ENCODE measurements around the gene STK32A.
"Not testable (repeated sequence)": the region's sequence is repeated elsewhere in the genome, so short reads cannot be mapped to it uniquely, and the experiment has no call there.

STK32A gene
- 0 reads per million in 2 experiments for total RNA-seq

DNA sequence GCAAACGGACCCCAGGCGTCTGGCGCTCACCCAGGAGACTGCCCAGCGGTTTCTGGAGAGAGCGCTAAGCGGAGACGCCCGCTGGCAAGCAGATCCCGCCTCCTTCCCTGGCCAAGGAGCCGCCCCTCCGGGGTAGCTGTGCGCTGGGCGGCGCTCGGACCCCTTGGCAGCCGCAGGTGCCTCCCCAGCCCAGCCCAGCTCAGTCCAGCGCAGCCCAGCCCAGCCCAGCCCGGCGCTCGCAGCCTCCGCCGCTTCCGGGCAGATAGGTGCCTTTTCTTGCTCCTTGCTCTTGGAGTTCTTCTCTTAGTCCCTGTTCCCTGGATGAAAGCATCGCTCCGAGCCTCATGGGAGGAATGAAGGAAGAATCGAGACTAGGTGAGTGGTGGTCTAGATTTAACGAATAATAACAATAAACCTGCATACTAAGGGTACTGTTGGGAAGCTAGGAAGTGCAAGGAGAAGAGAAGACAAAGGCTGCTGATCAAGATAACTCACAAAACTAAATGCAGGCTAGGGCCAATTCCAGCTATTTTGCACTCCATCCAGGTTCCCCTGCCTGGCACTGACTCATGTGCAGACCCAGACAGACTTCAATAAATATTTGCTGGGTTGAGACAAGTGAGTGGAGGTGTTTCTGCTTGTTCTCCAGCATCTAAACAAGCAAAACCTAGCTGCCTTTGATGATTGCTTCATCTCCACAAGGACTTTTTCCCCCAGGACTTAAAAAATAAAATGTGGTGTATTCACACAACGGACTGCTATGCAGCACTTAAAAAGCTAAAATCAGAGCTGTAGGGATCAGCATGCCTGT lies at the start of gene STK32A:
TSS of gene STK32A (plus strand) at position 202 of the 811 bp plus-strand sequence. CDS start 4,609 bp downstream, outside the sequence.
- no peak for DNase-seq (ENCODE audit: low read depth)

DNA sequence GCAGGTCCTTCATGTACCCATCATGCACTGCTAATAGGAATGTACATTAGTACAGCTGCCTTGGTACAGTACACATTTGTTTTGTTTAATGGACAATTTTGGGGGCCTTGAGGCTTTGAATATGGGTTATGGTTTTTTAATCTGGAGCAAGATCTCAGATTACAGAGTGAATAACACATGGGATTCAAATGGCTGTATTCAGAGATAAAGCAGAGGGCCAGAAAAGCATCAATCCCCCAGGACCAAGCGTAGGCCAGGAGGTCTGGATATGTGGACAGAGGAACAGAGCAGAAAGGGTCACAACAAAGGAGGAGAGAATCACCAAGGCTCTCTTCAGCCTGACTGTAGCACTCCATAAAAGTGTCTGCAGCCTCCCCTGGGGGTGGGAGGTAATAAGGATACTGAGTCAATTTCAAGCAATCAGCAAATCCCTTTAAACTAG lies 47.7 kb upstream of the STK32A start:
- no peak for DNase-seq (ENCODE audit: low read depth)

DNA sequence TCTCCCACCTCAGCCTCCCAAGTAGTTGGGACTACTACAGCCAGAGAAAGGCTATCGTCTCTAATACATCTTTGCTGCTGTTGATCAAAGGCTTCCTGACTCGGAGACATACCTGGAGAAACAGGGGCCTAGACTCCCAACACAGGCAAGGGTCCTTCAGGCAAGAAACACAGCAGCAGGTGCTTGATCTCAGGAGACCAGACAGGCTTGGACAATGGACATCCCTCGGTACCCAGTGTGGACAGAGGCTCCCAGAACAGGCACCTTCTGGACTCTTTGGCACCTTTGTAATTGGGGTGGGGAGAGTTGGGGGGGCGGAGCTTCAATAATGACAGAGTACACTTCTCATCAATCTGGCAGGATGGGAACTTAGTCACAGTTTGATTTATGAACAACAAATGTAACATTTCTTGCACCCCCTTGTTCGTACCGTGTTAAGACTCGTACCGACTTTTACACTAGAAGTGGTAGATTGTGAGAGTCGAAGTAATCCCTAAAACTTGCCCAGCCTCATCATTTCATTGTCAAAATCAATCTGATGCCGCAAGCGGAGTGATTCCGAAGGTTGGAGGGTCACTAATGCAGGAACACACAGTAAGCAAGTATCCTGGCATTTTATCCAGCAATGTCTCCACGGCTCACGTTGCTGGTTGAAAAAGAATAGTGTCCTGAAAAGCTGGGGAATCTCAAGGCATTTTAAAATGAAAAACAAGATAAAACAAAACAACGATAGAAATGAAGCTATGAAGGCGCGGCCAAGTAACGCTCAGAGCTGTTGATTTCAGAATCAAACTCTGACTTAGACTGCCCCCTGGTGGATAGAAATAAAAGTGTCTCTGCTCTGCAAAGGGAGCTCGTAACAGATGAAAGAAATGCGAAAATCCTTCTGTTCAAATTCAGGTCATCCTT lies 46.4 kb upstream of the STK32A start:
- peak; percentile 9 for DNase-seq (ENCODE audit: low read depth)

DNA sequence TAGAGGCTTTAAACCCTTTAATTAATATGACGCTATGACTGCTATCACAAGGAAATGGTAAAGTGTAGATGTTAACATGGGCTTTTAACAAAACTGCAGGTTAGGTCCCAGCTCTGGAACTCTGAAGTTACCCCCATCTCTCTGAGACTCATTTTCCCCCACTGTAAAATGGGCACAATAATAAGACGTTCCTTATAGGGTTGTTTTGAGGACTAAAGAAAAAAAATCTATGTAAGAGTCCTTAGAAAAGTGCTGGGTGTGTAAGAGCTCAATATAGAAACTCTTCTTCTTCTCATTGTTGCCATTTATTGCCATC lies 45.8 kb upstream of the STK32A start:
- DNase-seq (ENCODE audit: low read depth): no peak

DNA sequence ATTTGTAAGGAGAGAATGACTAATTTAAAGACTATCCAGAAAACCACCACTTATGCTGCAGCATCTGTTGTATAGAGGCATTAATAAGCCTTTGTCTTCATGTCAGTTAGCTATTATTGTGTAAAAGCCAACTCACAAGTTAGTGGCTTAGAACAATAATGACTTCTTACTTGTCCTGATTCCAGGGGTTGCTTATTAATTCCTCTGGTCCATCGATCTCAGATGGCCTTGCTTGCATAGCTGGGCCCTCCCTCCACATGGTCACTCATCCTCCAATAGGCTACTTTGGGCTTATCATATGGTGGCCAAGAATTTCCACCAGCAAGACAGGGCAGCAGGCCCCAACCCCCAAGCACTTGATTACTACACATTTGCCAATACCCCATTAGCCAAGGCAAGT lies 44.5 kb upstream of the STK32A start:
- DNase-seq (ENCODE audit: low read depth): no peak

DNA sequence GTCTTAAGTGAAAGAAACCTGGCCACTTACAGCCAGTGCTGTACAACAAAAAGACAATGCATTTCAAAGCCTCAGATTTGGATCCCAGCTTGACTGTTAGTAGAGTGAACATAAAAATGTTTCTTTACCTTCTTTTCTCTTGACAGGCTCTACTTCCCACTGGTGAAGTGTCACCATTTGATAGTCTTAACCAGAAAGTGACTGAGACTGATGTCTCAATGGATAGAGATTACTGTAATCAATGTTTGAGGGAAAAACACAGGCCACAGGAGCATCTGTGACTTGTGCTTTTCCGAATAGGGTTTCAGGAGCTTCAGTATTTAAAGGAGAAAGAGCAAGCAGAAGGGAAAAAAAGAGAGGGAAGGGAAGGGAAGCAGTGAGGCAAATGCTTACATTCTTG lies 41.7 kb upstream of the STK32A start:
- DNase-seq (ENCODE audit: low read depth): no peak

DNA sequence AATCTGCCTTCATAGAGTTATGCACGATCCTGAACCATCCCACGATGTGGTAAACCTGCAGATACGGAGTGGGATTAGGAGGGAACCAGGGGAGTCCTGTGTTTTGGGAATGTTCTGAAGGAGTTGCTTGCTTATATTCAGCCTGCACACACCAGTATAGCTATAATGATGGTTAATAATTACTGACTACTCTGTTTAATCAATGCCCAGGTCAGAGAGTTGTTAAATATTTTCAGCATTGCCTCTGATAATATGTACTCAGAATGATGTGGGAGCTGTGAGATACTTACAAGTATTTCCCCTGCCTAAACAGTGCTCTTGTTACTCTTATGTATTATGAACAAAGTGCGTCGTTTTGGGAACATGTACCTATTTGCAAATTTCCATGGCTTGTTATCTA lies 34.8 kb upstream of the STK32A start:
- DNase-seq (ENCODE audit: low read depth): no peak

DNA sequence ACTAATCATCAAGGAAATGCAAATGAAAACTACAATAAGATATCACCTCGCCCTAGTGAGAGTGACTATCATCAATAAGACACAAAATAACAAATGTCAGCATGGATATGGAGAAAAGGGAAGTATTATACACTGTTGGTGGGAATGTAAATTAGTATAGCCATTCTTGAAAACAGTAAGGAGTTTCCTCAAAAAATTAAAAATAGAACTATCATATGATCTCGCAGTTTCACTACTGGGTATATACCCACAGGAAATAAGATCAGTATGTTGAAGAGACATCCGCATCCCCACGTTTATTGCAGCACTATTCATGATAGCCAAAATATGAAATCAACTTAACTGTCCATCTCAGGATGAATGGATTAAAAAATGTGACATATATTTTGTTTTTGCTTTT lies 31.6 kb upstream of the STK32A start:
- no peak for DNase-seq (ENCODE audit: low read depth)

DNA sequence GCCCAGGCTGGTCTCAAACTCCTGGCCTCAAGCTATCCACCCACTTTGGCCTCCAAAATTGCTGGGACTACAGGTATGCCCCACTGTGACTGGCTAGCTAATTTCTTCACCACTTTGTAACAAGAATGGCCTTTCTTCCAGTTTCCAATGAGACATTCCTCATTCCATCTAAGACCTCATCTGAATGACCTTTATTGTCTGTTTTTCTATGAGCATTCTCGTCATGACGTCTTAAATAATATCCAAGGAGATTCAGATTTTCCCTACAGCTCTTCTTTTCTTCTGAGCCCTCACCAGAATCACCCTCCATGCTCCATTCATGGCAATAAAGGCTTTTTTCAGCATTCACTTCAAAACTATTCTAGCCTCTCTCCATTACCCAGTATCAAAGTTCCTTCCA lies 30.2 kb upstream of the STK32A start:
- no peak for DNase-seq (ENCODE audit: low read depth)

DNA sequence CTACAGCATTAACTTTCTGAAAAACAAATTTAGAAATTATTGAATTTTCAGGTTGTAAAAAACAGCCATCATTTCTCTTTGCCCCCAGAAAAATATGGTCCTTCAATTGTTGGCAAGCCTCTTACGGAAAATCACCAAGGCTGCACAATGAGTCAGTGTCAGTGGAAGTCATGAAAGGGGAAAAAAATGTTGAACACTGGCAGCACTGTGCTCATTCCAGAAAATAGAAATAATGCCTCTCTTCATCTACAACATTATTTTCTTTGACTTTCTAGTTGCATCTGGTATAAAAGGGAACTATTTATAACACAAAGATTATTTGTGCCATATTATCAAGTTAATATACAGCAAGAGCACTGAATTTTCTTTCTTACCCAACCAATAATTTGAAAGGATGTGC lies 26.7 kb upstream of the STK32A start:
- no peak for DNase-seq (ENCODE audit: low read depth)

DNA sequence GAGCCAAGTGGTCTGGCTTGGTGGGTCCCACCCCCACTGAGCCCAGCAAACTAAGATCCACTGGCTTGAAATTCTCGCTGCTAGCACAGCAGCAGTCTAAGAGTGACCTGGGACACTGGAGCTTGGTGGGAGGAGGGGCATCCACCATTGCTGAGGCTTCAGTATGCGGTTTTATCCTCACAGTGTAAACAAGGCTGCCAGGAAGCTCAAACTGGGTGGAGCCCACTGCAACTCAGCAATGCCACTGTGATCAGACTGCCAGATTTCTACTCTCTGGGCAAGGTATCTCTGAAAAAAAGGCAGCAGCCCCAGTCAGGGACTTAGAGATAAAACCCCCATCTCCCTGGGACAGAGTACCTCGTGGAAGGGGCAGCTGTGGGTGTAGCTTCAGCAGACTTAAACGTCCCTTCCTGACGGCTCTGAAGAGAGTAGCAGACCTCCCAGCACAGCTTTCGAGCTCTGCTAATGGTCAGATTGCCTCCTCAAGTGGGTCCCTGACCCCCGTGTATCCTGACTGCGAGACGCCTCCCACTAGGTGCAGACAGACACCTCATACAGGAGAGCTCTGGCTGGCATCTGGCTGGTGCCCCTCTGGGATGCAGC lies 18.2 kb upstream of the STK32A start:
- DNase-seq (ENCODE audit: low read depth): no peak

DNA sequence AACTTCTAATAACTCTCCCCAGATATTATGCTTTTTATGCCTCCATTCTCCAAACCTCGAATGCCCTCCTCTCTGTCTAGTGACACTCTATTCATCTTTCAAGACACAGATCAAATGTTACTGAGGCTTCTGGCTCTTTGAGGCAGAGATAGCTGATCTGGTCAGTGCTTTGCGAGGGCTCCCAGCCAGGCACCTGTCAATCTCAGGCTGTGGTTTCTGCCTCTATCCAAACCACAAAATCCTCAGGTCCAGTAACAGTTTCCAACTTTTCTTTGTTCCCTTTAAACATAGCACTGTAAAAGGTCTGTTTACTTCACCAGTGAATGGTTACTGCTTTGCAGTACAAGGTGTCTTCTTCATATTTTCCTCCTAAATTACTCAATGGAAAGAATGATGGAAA lies 11.5 kb upstream of the STK32A start:
- DNase-seq (ENCODE audit: low read depth): no peak

DNA sequence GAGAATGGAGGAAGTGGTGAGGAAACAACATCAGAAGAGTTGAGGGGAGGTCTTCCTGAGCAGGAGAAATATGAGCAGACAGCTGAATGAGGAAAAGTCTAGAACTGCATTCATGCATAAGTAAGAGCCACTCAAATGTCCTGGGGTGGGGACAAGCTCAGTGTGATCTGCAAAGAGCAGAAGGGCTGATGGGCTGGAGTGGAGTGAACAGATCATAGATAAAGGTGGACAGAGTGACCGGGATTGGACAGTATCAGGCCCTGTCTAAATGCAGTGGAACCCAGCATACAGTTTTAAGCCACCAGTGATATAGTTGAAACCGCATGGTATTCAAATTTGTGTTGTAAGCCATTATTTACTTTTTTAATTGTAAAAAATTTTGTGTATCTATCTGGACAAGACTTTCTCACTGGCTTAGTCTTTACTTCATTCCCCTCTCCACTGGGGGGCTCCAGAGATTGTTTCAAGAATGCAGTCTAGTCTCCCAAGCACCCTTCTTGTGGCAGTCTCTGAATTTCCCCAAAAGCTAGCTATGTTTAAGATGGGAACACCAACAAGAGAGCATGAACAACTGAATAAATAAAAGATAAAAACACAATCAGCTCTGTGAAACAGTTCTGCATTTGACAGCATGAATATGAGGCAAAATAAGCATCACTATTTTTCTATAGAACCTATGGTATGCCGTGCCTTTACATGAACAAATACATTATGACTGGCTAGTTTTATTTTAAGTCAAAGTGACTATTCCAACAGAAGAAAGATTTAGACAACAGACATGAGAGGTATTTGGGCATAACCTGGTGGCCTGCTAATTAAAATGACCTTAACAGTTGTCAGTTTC lies 10.7 kb upstream of the STK32A start:
- DNase-seq (ENCODE audit: low read depth): no peak

DNA sequence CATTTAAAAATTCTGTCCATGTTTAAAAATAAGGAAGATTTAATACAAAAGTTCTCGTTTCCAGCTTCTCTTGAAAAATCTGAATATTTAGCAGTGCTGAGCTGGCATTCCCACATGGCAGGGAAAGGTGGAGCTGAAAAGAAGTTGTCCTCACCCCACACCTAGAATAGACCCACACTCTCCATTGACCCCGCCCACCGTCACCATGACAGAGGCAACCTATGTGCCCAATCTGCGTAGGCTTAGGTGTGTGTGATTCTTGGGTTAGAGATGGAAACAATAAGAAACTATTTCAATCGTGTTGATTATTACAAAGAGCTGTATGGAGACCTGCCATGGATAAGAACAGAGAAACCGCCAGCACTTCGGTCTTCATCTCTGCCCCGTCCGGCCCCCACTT lies 8.9 kb upstream of the STK32A start:
- no peak for DNase-seq (ENCODE audit: low read depth)

DNA sequence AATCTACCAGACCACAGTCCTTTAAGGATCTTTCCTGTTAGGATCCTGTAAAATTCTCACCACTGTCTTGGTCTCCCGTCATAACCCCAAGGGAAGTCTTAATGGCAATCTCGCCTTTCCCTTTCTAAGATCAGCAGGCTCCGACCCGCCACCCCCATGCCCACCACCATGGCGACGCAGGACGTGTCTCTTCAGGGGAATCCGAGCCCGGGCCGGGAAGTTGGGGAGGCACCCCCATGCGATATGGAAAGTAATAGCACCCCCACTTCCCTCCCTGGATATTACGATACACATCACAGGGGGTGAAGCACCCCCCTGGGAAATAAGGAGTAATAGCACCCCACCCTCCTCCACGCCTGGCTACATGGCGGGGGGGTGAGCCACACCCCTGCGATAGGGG lies 8.3 kb upstream of the STK32A start:
- DNase-seq (ENCODE audit: low read depth): no peak

DNA sequence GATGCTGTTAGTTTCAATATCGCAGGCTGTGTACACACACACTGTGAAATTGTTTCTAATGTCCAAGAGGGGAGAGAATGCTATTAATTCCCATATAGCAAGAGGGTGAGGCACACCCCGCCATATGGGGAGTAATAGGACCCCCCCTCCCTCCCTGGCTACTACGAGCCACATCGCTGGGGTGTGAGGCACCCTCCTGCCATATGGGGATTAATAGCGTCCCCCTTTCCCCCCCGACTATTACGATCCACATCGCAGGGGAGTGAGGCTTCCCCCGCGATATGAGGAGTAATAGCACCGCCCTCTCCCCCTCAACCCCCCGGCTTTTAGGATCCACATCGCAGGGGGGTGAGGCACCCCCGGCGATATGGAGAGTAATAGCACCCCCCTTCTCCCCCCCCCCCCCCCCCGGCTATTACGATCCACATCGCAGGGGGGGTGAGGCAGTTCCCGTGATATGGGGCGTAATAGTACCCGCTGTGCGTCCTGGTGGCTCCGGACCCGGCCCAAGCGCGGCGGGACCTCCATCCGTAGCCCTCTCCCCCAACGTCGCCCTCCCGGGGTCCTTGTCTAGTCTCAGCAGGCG lies 494 bp upstream of the STK32A start:
- DNase-seq (ENCODE audit: low read depth): no peak

DNA sequence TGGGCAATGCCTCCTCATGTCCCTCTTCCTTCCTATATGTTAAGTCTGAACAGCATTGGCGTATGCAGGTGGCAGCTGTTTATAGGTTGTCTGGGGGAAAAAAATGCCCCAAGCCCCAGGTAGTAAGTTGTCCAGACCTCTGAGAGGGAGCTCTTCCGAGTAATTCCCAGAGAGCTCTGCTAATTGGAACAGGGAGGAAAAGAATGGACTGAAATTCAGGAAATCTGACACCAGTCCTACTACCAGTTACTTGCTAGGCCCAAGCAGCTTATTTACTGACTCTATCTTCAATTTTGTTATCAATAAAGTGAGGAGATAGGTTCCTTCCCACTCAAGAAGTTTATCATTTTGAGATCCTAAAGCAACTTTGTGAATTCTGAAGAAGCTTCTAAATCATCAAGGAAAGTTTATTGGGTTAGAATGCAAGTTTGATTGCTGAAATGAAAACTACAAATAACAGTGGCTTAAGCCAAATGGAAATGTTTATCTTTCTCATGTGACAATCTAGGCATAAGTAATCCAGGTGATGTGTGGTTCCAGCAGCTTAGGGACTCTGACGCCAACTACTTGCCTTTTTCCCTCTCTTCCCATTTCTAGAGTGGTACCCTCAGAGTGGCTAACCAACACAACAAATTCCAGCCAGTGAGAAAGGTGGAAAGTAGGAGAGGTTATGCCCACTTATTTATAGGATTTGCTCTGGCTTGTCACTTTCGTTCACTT lies 5.6 kb downstream of the STK32A start:
- DNase-seq (ENCODE audit: low read depth): no peak

DNA sequence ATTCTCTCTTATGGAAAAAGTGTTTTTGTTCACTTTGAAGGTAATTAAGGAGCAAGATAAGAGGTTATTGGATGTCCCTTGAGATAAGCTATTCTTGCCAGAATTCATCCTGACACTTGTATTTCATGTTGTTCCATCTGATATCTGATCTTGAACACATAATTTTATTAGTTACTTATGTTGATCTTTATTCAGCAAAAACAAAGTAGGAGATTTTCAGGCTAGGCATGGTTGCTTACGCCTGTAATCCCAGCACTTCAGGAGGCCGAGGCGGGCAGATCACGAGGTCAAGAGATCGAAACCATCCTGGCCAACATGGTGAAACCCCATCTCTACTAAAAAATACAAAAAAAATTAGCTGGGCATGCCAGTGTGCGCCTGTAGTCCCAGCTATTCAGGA lies 8.4 kb downstream of the STK32A start:
- DNase-seq (ENCODE audit: low read depth): not testable (repeated sequence)

DNA sequence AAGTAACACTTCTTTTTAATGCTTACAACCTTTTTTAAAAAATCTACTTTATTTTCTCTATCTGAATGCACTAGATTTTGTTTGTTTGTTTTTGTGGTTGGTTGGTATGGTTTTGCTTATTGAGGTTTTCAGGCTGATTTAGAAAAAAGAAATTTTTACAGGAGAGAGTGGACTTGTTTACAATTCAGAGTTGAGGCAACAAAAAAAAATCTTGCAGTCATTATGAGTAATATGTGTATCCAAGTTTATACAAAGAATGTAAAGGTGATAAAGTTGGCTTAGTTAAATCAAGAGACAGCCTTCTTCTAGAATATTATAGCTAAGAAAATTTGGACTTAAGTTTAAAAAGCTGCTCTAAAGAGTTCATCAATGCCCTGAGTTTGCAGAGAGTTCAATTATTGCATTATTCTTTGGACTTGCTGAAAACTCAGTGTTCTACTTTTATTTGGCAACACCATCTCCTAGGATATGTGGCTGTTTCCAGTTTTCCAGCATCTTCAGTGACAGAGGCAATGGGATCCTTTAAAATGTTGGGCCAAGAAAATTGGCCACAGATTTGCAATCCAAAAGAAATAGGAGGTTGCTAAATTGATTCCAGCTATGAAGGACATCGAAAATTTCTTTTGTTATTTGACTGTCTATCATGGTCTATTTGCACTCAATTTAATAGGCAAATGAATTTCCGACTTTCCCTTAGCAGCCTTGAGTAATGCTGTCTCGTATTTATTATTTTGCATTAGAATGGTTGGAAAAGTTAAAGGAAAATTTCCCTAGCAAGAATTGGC lies 10.7 kb downstream of the STK32A start:
- DNase-seq (ENCODE audit: low read depth): no peak

DNA sequence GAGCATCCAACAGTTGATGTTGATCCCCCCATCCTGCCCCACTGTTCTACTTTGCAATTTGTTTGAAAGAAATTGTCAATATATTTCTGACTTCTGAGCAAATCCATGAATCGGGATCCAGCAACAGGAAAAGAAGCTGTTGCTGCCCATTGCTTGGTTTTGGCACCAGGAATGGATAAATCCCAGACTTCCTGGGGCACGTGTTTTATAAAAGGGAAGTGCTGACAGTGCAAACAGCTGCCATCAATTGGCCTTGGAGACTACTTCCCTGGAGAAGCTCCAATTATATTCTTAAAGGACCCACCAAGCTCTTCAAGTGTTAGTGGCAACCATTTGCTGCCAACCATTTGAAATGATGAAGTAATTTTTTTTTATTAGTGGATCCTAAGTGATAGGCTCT lies 13.7 kb downstream of the STK32A start:
- no peak for DNase-seq (ENCODE audit: low read depth)
